Keratinocyte (primary cell): ENCODE results near the gene SMURF1. TPM values are rescaled to one million over a fixed set of nuclear protein-coding genes. Genes with fewer than 3 reads are reported as not detected.

Experiments used
- DNase-seq: peaks from one replicate; pipeline ENCODE4 v3.0.0-alpha.2; 2011; ENCODE audit warnings: low read depth, missing footprints, low spot score
- FAIRE-seq: peaks from 2 replicates; lab custom pipeline; 2011; peaks lifted over from hg19 to GRCh38; lab: Jason Lieb, UNC
- H2AFZ ChIP-seq: 2 replicates; pipeline ENCODE4 v1.6.0; 2012; ENCODE audit warnings: low read length, control low read depth, inconsistent platforms; ENCODE audit not compliant: control insufficient read depth
- H3K27ac ChIP-seq: 2 replicates; pipeline ENCODE4 v1.5.1; 2011; ENCODE audit warnings: low read length; ENCODE audit not compliant: control insufficient read depth, insufficient read depth
- H3K27me3 ChIP-seq: 3 replicates; pipeline ENCODE4 v1.6.0; 2011; ENCODE audit warnings: low read length; ENCODE audit not compliant: control insufficient read depth, insufficient read depth; ENCODE audit errors: extremely low read depth
- H3K36me3 ChIP-seq, 2 experiments: 2 replicates in 1 of 2; 3 replicates in 1 of 2; pipeline ENCODE4 v1.5.1; 2011; ENCODE audit warnings: low read length in 2 of 2, mild to moderate bottlenecking in 1 of 2; ENCODE audit not compliant: control insufficient read depth in 2 of 2, insufficient read depth in 2 of 2; ENCODE audit errors: extremely low read depth in 1 of 2
- H3K4me1 ChIP-seq: 3 replicates; pipeline ENCODE4 v1.5.1; 2011; ENCODE audit warnings: low read length; ENCODE audit not compliant: control insufficient read depth, insufficient read depth; ENCODE audit errors: extremely low read depth
- H3K4me2 ChIP-seq: 3 replicates; pipeline ENCODE4 v1.6.0; 2011; ENCODE audit warnings: low read depth, low read length; ENCODE audit not compliant: control insufficient read depth, insufficient read depth; ENCODE audit errors: extremely low read depth
- H3K4me3 ChIP-seq, 3 experiments: fragments of 200-600 bp in 1 of 3; sonication (generic) in 1 of 3; 2 replicates in 2 of 3; 3 replicates in 1 of 3; pipeline ENCODE4 v1.5.1; 2011 to 2016; ENCODE audit warnings: low read length in 3 of 3, mild to moderate bottlenecking in 3 of 3, control low read depth in 2 of 3, inconsistent platforms in 1 of 3, low read depth in 1 of 3, mixed read lengths in 1 of 3, mixed run types in 1 of 3, moderate library complexity in 1 of 3; ENCODE audit not compliant: control insufficient read depth in 2 of 3, insufficient read depth in 2 of 3; ENCODE audit errors: extremely low read depth in 1 of 3
- H3K79me2 ChIP-seq: 2 replicates; pipeline ENCODE4 v1.6.0; 2012; ENCODE audit warnings: low read length; ENCODE audit not compliant: control insufficient read depth, insufficient read depth
- H3K9ac ChIP-seq: 3 replicates; pipeline ENCODE4 v1.6.0; 2011; ENCODE audit warnings: low read length; ENCODE audit not compliant: control insufficient read depth, insufficient read depth; ENCODE audit errors: extremely low read depth
- H3K9me1 ChIP-seq: 3 replicates; pipeline ENCODE4 v1.6.0; 2011; ENCODE audit warnings: low read length; ENCODE audit not compliant: control insufficient read depth, insufficient read depth; ENCODE audit errors: extremely low read depth
- H3K9me3 ChIP-seq: 2 replicates; pipeline ENCODE4 v1.5.1; 2012; ENCODE audit warnings: low read depth, low read length; ENCODE audit not compliant: control insufficient read depth
- H4K20me1 ChIP-seq: 3 replicates; pipeline ENCODE4 v1.6.0; 2011; ENCODE audit warnings: low read length; ENCODE audit not compliant: control insufficient read depth, insufficient read depth; ENCODE audit errors: extremely low read depth
- CTCF ChIP-seq, 3 experiments: IDR thresholded peaks in 1 of 3; conservative IDR thresholded peaks in 1 of 3; optimal IDR thresholded peaks in 1 of 3; 2 replicates in 2 of 3; 3 replicates in 1 of 3; pipeline versions ENCODE3 to v1.5.1; 2011; ENCODE audit warnings: low read length in 3 of 3, mild to moderate bottlenecking in 3 of 3, moderate library complexity in 2 of 3, control low read depth in 1 of 3, inconsistent platforms in 1 of 3; ENCODE audit not compliant: insufficient read depth in 2 of 3; ENCODE audit errors: extremely low read depth in 1 of 3
- EZH2 ChIP-seq: IDR thresholded peaks from one replicate; pipeline ENCODE4 v1.6.1; 2012; ENCODE audit warnings: inconsistent platforms, mild to moderate bottlenecking, low read length, moderate library complexity
- dilution Hi-C: fragments of 300-500 bp; cut with MboI; formaldehyde crosslinking; loops from one replicate; pipeline ENCODE4 v1.7.0; 2020; ENCODE audit warnings: low sequenced_read_pairs; ENCODE audit not compliant: extremely low pct_ligation_motif_present
- polyA plus RNA-seq, 5 experiments: library from polyadenylated mRNA; depleted of rRNA in 3 of 5; stranded (reverse) in 3 of 5; stranded (forward) in 1 of 5; unstranded in 1 of 5; fragments of >200 nt; gene quantifications; 1 replicate in 1 of 5; 2 replicates in 3 of 5; 3 replicates in 1 of 5; pipeline versions ENCODE4 v1.2.1 to v1.2.3, GENCODE V29; 2011 to 2012; ENCODE audit warnings: missing spikeins in 2 of 5, low read depth in 1 of 5, low replicate concordance in 1 of 5

Gene SMURF1
- polyA plus RNA-seq, 1 donor (not counting 4 experiments of a cell fraction or from before 2014, with no cell fraction given), result 22.2 TPM

- Histone ChIP-seq H3K4me3 (no peak overlapping the region), H3K9ac (no peak overlapping the region), H3K36me3 (peaks cover 18 to 24% of the 10 kb centered on the region in 2 experiments), H3K9me3 (no peaks in the 10 kb centered on the region), H4K20me1 (no peaks in the 10 kb centered on the region), H3K4me1 (no peaks in the 10 kb centered on the region), H3K9me1 (no peaks in the 10 kb centered on the region), H3K27me3 (no peaks in the 10 kb centered on the region), H3K4me2 (no peak overlapping the region), H3K27ac (no peak overlapping the region), H3K79me2 (peaks cover 3% of the 10 kb centered on the region), H2AFZ (no peak overlapping the region)
- dilution Hi-C loops, result loop anchor here (25.0 kb wide), 1 partner anchor 258 kb away; no protein-coding TSS in a partner anchor
- FAIRE-seq, result no peak
- no peak for DNase-seq
- TF ChIP-seq CTCF (optimal IDR thresholded peaks at IDR 0.05 in 1 of 3, IDR thresholded peaks at IDR 0.05 in 1 of 3, conservative IDR thresholded peaks at IDR 0.05 in 1 of 3; ENCODE audit: extremely low read depth in 1 of 3, insufficient read depth in 2 of 3, low read length in 3 of 3), result no peak
- TF ChIP-seq EZH2, result no peak
Measured at GRCh38 chr7:99054781-99055180, 89.1 kb downstream of the SMURF1 start.

- Histone ChIP-seq H3K36me3 (peaks cover 29 to 49% of the 10 kb centered on the region in 2 experiments), H3K27ac (no peak overlapping the region), H3K79me2 (peaks cover 8% of the 10 kb centered on the region), H3K9ac (no peak overlapping the region), H3K9me1 (no peaks in the 10 kb centered on the region), H3K27me3 (no peaks in the 10 kb centered on the region), H3K4me1 (no peaks in the 10 kb centered on the region), H3K4me3 (no peak overlapping the region), H3K4me2 (no peak overlapping the region), H4K20me1 (no peaks in the 10 kb centered on the region), H3K9me3 (no peaks in the 10 kb centered on the region), H2AFZ (no peak overlapping the region)
- dilution Hi-C loops, result loop anchor here (25.0 kb wide), 1 partner anchor 261 kb away; no protein-coding TSS in a partner anchor
- no peak for TF ChIP-seq CTCF (optimal IDR thresholded peaks at IDR 0.05 in 1 of 3, IDR thresholded peaks at IDR 0.05 in 1 of 3, conservative IDR thresholded peaks at IDR 0.05 in 1 of 3; ENCODE audit: extremely low read depth in 1 of 3, insufficient read depth in 2 of 3, low read length in 3 of 3)
- TF ChIP-seq EZH2, result no peak
- FAIRE-seq (peak; percentile 13), DNase-seq (no peak)
Measured at GRCh38 chr7:99050971-99051370, 92.9 kb downstream of the SMURF1 start.
